ENCODE measurements around the gene RASSF8. TPM values are rescaled to one million over a fixed set of nuclear protein-coding genes. Genes with fewer than 3 reads are reported as not detected.

Gene RASSF8
- polyA plus RNA-seq, 3 donors, result 78.1 to 92.5 (median 80.7) TPM

GRCh38 chr12:26122681-26123481 is 164.4 kb downstream of the RASSF8 start:
- no peak for DNase-seq (ENCODE audit: low read depth in 3 of 3, low spot score in 2 of 3)

- no peak for DNase-seq (ENCODE audit: low read depth in 3 of 3, low spot score in 2 of 3)
These were observed 165.0 kb downstream of the RASSF8 start for GRCh38 chr12:26123482-26123980.

- DNase-seq (ENCODE audit: low read depth in 3 of 3, low spot score in 2 of 3), result no peak
These were observed 166.2 kb downstream of the RASSF8 start, which contains the start of gene BHLHE41 for GRCh38 chr12:26124446-26125399. TSS of gene BHLHE41 (minus strand) at chr12:26125037. CDS start at chr12:26124779, 258 bp downstream.

GRCh38 chr12:26125400-26126339 is 167.2 kb downstream of the RASSF8 start:
- DNase-seq (ENCODE audit: low read depth in 3 of 3, low spot score in 2 of 3), result no peak

GRCh38 chr12:26126340-26127284 is 168.1 kb downstream of the RASSF8 start:
- DNase-seq (ENCODE audit: low read depth in 3 of 3, low spot score in 2 of 3), result no peak

- DNase-seq (ENCODE audit: low read depth in 3 of 3, low spot score in 2 of 3), result no peak
These were observed 168.9 kb downstream of the RASSF8 start for GRCh38 chr12:26127404-26127803.

- DNase-seq (ENCODE audit: low read depth in 3 of 3, low spot score in 2 of 3), result no peak
These were observed 169.7 kb downstream of the RASSF8 start for GRCh38 chr12:26128168-26128567.

Other genes with a start within 250 kb of the RASSF8 start
- 1 to 10 TPM in 2 of 3 donors, under 1 TPM in 1; 0.68 to 2.9 (median 1.1) TPM for gene BHLHE41, start 166.4 kb downstream of the RASSF8 start, polyA plus RNA-seq (ENCODE audit: insufficient read length in 3 of 3)
- gene SSPN, start 236.9 kb downstream of the RASSF8 start, polyA plus RNA-seq (ENCODE audit: insufficient read length in 3 of 3), result 10 to 100 TPM; 12.6 to 15.3 (median 13.6) TPM